Activated T-cell treated with anti-CD3 and anti-CD28 coated beads for 48 hours (primary cell): ENCODE results near the gene ZNF865.

ENCODE experiments used
- DNase-seq: peaks from one replicate; pipeline ENCODE4 v3.0.0-alpha.2; 2020; ENCODE audit warnings: low read depth

ZNF865 gene

GRCh38 chr19:55658846-55659459 lies 53.5 kb downstream of the ZNF865 start:
- no peak for DNase-seq

- DNase-seq: no peak
These were observed 54.4 kb downstream of the ZNF865 start for GRCh38 chr19:55659822-55660221.

DNA sequence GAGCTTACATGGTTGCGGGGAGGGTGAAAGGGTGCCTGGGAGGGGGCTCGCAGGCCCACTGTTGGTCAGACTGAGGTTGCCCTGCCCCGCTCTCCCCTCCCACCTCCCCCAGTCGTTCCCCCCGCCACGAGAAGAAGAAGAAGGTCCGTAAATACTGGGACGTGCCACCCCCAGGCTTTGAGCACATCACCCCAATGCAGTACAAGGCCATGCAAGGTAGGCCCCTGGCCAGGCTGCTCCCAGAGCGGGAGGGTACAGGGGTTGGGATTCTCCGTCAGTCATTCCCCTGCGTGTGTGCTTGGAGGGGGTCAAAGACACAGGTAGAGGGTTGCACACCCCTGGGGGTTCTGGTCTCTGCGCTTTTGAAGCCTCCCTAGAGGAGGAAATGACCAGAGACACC lies 55.0 kb downstream of the ZNF865 start:
- no peak for DNase-seq

GRCh38 chr19:55660991-55661390 lies 55.5 kb downstream of the ZNF865 start:
- no peak for DNase-seq

DNA sequence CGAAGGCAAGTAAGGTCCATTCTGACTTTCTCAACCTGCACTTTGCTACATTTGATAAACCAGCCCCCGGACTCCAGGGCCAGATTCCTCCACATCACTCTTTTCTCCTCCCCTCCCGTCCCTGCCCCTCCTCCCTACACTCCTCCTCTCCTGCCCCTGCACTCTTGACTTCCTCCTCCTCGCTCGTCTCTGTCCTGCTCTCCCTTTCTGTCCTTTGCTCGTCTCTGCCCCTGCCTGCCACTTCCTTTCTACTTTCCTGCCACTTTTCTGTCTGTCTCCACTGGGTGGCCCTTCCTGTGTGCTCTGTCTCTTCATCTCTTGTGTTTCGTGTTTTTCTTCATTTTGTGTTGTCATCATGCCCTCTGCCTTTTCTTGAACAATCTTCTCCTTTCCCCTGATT lies 56.4 kb downstream of the ZNF865 start:
- no peak for DNase-seq

DNA sequence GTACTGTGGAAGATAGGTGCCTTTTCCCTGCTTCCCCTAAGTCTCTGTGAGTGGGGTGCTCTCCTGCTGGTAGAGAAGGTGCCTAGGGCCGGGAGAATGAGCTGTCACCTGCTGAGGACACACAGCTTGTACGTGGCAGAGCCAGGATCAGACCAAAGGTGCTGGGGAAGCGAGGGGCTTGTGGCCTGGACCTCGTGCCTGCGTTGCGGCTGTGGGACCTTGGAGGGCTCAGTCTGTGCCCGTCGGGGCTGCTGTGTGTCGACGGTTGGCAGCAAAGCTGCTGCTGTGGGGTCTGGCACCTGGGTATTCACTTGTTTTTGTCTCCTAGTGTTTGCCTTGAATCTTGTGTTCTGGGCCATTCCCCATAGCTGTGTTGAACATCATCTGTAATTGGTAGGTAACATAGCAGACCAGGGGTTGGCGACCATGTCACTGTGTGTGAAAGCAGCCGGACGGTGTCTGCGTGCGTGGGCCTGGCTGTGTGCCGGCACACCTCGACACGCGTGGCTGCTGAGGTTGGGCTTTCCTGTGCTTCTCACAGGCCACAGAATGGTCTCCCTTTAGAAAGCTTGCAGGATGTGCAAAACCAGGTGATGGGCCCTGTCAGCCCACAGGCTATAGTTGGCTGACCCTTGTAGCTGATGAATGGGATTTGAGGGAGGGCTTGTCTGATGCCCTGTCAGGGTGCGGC lies 58.5 kb downstream of the ZNF865 start:
- no peak for DNase-seq

GRCh38 chr19:55666343-55667005 lies 61.0 kb downstream of the ZNF865 start:
- no peak for DNase-seq
